ENCODE measurements around the gene IL32.

Gene IL32, protein sequence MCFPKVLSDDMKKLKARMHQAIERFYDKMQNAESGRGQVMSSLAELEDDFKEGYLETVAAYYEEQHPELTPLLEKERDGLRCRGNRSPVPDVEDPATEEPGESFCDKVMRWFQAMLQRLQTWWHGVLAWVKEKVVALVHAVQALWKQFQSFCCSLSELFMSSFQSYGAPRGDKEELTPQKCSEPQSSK

DNA sequence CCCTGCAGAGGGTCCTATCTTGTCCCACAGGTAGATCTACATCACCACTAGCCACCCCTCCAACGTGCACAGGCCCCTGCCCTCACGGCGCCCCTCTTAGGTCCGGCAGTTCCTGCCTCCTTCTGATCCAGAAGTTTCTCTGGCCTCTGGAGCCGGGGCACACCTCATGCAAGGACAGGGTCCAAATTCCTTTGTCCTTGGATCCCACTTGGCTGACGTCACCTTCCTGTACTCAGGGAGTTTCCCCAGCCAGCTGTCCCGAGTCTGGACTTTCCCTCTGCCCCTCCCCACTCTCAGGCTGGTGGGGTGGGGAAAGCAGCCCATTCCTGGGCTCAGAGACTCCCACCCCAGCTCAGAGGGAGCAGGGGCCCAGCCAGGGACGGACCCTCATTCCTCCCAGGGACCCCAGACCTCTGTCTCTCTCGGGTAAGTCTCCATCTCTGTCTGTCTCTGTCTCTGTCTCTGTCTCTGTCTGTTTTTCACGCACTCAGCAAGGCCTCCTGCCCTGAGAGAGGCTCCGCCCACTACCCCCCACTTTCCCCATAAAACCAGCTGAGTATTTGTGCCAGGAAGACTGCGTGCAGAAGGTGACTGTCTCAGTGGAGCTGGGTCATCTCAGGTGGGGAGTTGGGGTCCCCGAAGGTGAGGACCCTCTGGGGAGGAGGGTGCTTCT, at the start of gene IL32:
Gene IL32 (plus strand): TSS at position 572 of the 673 bp plus-strand sequence. CDS start 172 bp downstream, outside the sequence.
- no peak for DNase-seq

DNA sequence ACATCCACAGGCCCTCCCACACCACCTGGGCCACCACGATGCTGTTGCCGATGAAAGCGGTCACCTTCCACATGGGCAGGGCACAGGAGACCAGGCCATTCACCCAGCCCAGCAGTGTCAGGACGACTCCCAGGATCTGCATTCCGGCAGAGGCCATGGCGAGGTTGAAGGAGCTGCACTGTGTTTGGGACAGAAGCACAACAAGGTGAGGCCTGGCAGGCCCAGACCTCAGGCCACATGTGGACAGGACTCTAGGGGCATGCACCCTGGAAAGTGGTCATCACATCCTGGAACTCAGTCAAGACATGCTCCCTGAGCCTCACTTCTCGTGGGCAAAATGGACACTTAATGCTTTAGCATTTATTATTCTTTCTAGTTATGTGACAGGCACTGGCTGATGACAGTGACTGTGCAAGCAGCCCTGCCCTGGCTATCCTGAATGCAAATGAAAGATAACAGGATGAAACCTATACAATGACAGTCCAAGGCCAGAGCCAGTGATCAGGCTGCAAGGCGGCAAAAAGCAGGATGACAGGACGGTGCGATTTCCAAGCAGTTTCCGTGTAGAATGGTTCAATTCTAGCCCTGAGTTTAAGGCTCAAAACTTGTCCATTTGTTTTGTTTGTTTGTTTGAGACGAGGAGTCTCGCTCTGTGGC, 49.4 kb upstream of the IL32 start:
- no peak for DNase-seq

DNA sequence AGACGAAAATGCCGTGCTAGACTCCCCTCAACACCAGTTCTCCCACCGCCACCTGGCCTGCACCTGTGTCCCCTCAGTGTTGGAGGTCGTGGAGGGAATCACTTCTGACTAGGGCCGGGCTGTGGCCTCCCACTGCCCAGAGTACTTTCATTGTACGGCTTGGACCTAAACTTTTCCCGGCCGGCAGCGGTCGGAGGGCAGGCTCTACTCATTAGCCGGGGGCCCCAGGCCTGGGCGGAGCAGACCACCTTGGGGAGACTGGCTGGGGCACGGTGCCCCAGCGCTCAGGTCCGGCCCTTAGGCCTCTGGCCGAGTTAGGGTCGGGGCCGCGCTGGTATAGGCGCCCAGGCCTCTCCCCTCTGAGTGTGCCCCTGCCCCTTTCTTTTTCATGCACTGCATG, 48.1 kb upstream of the IL32 start:
- DNase-seq: no peak

- no peak for DNase-seq
Observed at GRCh38 chr16:3017794-3018506, 47.5 kb upstream of the IL32 start, which contains the start of gene CLDN6. TSS of gene CLDN6 (minus strand) at chr16:3018183. CDS start at chr16:3016021, 2,162 bp downstream.

DNA sequence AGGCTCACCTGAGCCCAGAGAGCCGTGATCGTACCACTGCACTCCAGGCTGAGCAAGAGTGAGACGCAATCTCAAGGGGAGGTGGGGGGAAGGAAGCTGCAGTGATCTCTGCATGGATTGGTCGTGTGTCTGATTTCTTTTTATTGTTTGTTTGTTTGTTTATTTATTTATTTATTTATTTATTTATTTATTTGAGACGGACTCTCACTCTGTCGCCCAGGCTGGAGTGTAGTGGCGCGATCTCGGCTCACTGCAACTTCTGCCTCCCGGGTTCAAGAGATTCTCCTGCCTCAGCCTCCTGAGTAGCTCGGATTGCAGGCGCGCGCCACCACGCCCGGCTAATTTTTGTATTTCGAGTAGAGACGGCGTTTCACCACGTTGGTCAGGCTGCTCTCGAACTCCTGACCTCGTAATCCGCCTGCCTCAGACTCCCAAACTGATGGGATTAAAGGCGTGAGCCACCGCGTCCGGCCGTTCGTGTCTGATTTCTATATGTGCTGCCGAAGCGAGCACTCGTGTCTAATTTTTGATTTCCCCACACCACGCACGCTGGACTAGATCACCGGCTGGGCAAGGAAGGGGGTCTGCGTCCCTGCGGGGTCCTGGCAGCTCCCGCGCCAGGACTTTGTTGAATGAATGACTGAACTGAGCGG, 45.7 kb upstream of the IL32 start:
- no peak for DNase-seq

- peak; percentile 37 to 39 for DNase-seq
Observed at GRCh38 chr16:3020247-3020603, 45.2 kb upstream of the IL32 start, which contains the start of gene TNFRSF12A. TSS of gene TNFRSF12A (plus strand) at chr16:3020368. CDS start at chr16:3020398, 30 bp downstream.

DNA sequence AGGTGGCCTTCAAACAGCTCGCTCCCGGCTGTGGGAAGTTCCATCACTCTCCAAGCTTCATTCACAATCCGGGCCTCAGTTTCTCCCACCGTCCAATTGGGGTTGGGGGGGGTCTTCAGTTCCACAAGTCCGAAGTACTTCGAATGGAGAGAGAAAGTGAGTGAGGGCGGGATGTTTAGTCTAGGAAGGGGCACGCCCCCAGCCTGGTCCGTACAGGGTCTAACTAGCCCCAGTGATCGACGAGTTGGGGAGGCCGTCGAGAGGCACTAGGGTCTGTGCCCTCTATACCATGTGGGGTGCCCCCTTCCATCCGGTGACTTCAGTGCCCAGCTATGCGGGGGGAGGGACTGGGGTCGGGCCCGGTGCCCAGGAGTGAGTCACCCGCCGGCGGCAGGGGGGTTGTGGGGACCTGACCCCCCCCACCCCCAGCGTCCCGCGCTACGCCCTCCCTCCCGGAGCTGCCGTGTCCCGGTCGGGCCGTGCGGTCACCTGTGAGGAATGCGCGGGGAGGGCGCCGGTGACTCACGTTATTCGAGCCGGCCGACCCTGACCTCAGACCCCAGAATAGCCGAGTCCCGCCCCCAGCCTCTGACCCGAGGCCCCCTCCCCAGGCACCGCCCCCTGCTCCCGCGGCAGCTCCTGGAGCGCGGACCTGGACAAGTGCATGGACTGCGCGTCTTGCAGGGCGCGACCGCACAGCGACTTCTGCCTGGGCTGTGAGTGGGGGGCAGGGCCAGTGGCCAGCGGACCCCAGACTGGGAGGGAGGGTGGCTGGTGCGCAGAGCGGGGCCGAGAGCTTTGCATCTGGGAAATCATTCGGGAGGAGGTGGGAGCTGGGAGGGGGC, 44.6 kb upstream of the IL32 start:
- DNase-seq: peak in 1 of 2 experiments; percentile 26

GRCh38 chr16:3021449-3022207, 43.8 kb upstream of the IL32 start:
- DNase-seq: peak; percentile 38 to 43

- peak; percentile 16 to 28 for DNase-seq
Observed at GRCh38 chr16:3022208-3022683, 43.2 kb upstream of the IL32 start.

- peak in 1 of 2 experiments; percentile 3 for DNase-seq
Observed at GRCh38 chr16:3022684-3023414, 42.6 kb upstream of the IL32 start.

- DNase-seq: no peak
Observed at GRCh38 chr16:3023415-3023668, 42.1 kb upstream of the IL32 start.

GRCh38 chr16:3023669-3024478, 41.6 kb upstream of the IL32 start, which contains the start of the genes HCFC1R1 and THOC6:
TSS of gene HCFC1R1 (minus strand) at chr16:3023942. CDS start at chr16:3023941, 1 bp downstream.
TSS of gene THOC6 (plus strand) at chr16:3024035. CDS start at chr16:3024327, 292 bp downstream.
- DNase-seq: peak; percentile 84 to 89

DNA sequence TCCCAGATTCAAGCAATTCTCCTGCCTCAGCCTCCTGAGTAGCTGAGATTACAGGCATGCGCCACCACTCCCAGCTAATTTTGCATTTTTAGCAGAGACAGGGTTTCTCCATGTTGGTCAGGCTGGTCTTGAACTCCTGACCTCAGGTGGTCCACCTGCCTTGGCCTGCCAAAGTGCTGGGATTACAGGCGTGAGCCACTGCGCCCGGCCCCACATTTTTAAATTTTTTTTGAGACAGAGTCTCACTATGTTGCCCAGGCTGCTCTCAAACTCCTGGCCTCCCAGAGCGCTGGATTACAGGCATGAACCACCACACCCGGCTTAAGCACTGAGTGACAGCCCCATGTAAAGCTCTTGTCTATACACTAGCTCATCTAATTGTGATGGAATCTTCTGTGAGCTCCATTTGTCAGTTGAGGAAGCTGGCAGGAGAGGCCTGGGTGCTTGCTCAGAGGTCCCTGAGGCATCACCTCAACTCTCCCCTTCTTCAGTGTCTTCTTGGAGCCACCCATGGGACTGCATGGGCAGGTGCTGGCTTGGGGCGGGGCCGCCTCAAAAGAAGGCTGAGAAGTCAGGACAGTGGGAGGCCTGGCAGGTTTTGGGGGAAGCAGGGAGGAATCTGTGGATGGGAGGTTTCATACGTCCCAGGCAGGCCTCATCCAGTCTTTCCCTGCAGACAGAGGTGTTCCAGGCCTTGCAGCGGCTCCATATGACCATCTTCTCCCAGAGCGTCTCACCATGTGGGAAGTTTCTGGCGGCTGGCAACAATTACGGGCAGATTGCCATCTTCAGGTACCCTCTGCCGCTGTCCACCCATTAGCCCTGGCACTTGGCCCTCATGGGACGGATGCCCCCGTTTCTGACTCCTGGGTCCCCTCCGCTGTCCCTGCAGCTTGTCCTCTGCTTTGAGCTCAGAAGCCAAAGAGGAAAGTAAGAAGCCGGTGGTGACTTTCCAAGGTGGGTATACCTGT, 40.1 kb upstream of the IL32 start:
- no peak for DNase-seq

DNA sequence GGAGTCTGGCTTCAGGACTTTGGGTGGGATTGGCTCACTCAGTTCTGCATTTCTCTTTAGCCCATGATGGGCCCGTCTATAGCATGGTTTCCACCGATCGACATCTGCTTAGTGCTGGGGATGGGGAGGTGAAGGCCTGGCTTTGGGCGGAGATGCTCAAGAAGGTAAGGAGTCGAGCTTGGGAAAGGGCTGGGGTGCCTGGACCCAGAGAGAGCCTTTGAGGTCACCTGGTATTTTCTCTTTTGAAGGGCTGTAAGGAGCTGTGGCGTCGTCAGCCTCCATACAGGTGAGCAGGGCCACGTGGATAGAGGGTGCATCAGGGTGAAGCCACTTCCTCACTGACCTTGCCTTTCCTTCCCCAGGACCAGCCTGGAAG, 39.4 kb upstream of the IL32 start:
- no peak for DNase-seq

- DNase-seq: no peak
Observed at GRCh38 chr16:3026609-3027488, 38.6 kb upstream of the IL32 start.

DNA sequence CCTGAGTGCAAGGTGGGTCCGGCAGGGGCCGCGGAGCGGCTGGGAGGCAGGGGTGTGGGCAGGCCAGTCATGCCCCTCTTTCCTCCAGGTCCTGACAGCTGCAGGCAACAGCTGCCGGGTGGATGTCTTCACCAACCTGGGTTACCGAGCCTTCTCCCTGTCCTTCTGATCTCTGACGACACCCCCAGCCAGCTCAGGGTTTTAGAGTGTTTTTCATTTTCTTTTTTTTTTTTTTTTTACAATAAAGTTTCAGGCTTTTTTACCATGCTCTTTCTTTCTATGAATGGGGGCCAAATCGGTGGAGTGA, 38.0 kb upstream of the IL32 start:
- DNase-seq: no peak
